Upper lobe of left lung (tissue), 6 donors: ENCODE data around the gene GPR173. TPM values are rescaled to one million over a fixed set of nuclear protein-coding genes. Genes with fewer than 3 reads are reported as not detected.

ENCODE experiments used
- ATAC-seq, 2 donors: fragments of 200-7000 bp; cut with Tn5 transposase; one replicate each; pipeline ENCODE4 v1.9.1; 2022; ENCODE audit warnings: mild to moderate bottlenecking in 2 of 2, moderate library complexity in 2 of 2; ENCODE audit not compliant: low FRiP score in 2 of 2
- DNase-seq, 2 donors: peaks; one replicate each; pipeline ENCODE4 v3.0.0-alpha.2; 2019 to 2020
- H3K27ac ChIP-seq, 4 donors: fragments of 200-600 bp; sonication (generic); one replicate each; pipeline ENCODE4 v1.5.1; 2016 to 2019
- H3K27me3 ChIP-seq, 4 donors: fragments of 200-600 bp; sonication (generic); one replicate each; pipeline ENCODE4 v1.5.1; 2017 to 2019
- H3K36me3 ChIP-seq, 4 donors: fragments of 200-600 bp; sonication (generic); one replicate each; pipeline ENCODE4 v1.5.1; 2016 to 2019
- H3K4me1 ChIP-seq, 4 donors: fragments of 200-600 bp; sonication (generic); one replicate each; pipeline ENCODE4 v1.5.1; 2018 to 2019
- H3K4me3 ChIP-seq, 4 donors: fragments of 200-600 bp; sonication (generic); one replicate each; pipeline ENCODE4 v1.5.1; 2017 to 2019; ENCODE audit warnings: mild to moderate bottlenecking in 2 of 4, moderate library complexity in 1 of 4
- H3K9me3 ChIP-seq, 4 donors: fragments of 200-600 bp; sonication (generic); one replicate each; pipeline ENCODE4 v1.5.1; 2018 to 2019
- EP300 ChIP-seq, 4 donors: sonication (generic); formaldehyde crosslinking; IDR thresholded peaks; one replicate each; pipeline ENCODE4 v1.5.1; 2017; ENCODE audit warnings: antibody characterized with exemption in 4 of 4, control low read depth in 2 of 4
- POLR2A ChIP-seq, 4 donors: fragments of 450-650 bp; IDR thresholded peaks; one replicate each; pipeline ENCODE4 v1.5.1; 2016 to 2017; ENCODE audit warnings: antibody characterized with exemption in 4 of 4, mild to moderate bottlenecking in 2 of 4
- POLR2AphosphoS5 ChIP-seq, 2 donors: sonication (generic); formaldehyde crosslinking; IDR thresholded peaks; one replicate each; pipeline ENCODE4 v1.5.1; 2017; ENCODE audit warnings: antibody characterized with exemption in 2 of 2
- whole genome bisulfite sequencing, 2 donors: methylation state at CpG; one replicate each; pipeline ENCODE4 v1.1.5; 2017 to 2018; 5-methylcytosine and 5-hydroxymethylcytosine counted together
- total RNA-seq, 6 donors: library from RNA; depleted of rRNA in 4 of 6; stranded (reverse); fragments of >200 nt in 4 of 6; gene quantifications; one replicate each; pipeline versions ENCODE4 v1.1.0 to v1.2.1, GENCODE V29; 2016 to 2021
- TF ChIP-seq, protein P1 (sequence below), 6 experiments: fragments of 450-650 bp in 4 of 6; fragments of 200-600 bp in 2 of 6; sonication (generic) in 2 of 6; IDR thresholded peaks; one replicate each; pipeline ENCODE4 v1.5.1; 2016 to 2019; ENCODE audit warnings: antibody characterized with exemption in 6 of 6
- donor health status: DM: no; HTN: no; CAD: no; lungs with moderate emphysema.
- donor health status: DM: no; HTN: yes; CAD: no; lungs with severe emphysema.

GPR173 gene
- total RNA-seq, 6 donors from 2014 or later: 0.46 to 1.3 (median 0.95) TPM

DNA sequence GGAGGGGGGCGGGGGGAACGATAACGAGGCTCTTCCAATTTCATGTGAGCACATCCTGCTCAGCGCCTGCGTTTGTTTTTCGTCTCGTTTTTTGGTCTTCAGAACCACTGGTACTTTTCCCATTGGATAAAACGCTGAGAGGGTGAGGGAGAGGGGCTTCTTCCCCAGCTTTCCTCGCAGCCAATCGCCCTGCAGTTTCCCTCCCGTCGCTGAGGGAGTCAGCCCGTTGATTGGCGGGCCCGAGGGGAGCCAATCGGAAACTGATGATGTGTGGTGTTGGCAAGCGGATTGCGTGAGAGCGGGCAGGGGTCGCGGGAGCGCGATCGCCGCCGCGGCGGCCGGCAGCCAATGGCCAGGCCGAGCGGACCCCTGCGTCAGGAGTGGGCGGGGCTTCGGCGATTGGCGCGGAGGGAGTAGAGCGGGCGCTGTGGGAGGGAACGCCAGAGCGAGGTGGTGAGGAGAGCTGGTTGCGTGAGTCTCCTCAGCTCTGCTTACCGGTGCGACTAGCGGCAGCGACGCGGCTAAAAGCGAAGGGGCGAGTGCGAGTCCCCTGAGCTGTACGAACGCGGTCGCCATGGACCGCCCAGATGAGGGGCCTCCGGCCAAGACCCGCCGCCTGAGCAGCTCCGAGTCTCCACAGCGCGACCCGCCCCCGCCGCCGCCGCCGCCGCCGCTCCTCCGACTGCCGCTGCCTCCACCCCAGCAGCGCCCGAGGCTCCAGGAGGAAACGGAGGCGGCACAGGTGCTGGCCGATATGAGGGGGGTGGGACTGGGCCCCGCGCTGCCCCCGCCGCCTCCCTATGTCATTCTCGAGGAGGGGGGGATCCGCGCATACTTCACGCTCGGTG lies 33.6 kb downstream of the GPR173 start, which contains the start of gene TSPYL2:
TSPYL2 (plus strand) TSS at position 443 of the 848 bp plus-strand sequence; CDS start at position 575, 132 bp downstream.
- DNase-seq (peak; percentile 91 to 97), ATAC-seq (peak; percentile 93 to 98)
- Histone ChIP-seq H3K4me1 (peaks cover 1 to 10% (median 4%) of the 10 kb centered on the region in 4 donors), H3K9me3 (no peaks in the 10 kb centered on the region), H3K36me3 (peaks cover 0 to 9% (median 2%) of the 10 kb centered on the region in 4 donors), H3K4me3 (peak within 1 kb of the TSS; percentile 49 to 72 (median 62)), H3K27ac (peak within 1 kb of the TSS; percentile 86 to 91 (median 90)), H3K27me3 (no peaks in the 10 kb centered on the region)
- TF ChIP-seq POLR2A (IDR thresholded peaks at IDR 0.05): peak in 3 of 4 donors; percentile 98 to 99 (median 99)
- peak in 1 of 4 donors; percentile 66 for TF ChIP-seq EP300 (IDR thresholded peaks at IDR 0.05)
- peak; percentile 94 to 96 for TF ChIP-seq POLR2AphosphoS5 (IDR thresholded peaks at IDR 0.05)
- TF ChIP-seq, protein P1, sequence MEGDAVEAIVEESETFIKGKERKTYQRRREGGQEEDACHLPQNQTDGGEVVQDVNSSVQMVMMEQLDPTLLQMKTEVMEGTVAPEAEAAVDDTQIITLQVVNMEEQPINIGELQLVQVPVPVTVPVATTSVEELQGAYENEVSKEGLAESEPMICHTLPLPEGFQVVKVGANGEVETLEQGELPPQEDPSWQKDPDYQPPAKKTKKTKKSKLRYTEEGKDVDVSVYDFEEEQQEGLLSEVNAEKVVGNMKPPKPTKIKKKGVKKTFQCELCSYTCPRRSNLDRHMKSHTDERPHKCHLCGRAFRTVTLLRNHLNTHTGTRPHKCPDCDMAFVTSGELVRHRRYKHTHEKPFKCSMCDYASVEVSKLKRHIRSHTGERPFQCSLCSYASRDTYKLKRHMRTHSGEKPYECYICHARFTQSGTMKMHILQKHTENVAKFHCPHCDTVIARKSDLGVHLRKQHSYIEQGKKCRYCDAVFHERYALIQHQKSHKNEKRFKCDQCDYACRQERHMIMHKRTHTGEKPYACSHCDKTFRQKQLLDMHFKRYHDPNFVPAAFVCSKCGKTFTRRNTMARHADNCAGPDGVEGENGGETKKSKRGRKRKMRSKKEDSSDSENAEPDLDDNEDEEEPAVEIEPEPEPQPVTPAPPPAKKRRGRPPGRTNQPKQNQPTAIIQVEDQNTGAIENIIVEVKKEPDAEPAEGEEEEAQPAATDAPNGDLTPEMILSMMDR (IDR thresholded peaks at IDR 0.05): peak in 1 of 6 experiments; percentile 23
- WGBS, 2 donors: 0 to 48% methylated on average over 11 to 86 of the region's 86 CpGs

DNA sequence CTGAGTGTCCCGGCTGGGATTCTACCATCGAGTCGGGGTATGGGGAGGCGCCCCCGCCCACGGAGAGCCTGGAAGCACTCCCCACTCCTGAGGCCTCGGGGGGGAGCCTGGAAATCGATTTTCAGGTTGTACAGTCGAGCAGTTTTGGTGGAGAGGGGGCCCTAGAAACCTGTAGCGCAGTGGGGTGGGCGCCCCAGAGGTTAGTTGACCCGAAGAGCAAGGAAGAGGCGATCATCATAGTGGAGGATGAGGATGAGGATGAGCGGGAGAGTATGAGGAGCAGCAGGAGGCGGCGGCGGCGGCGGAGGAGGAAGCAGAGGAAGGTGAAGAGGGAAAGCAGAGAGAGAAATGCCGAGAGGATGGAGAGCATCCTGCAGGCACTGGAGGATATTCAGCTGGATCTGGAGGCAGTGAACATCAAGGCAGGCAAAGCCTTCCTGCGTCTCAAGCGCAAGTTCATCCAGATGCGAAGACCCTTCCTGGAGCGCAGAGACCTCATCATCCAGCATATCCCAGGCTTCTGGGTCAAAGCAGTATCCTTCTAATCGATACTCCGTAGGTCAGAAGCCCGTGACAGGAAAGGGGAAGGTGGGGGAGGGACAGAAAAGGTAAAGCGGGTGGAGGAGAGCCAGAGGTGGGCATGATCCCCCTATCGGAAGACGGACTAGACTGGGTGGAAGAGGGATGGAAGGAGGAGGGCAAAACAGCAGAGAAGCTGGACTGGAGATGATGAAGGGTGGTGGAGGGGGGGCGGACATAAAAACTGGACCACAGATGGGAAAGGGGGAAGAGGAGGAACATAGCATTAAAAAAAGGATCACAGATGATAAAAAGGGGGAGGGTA lies 34.4 kb downstream of the GPR173 start:
- DNase-seq: peak in 1 of 2 donors; percentile 58
- H3K27ac ChIP-seq: peak overlapping the region; percentile 86 to 91 (median 90)
- no peaks in the 10 kb centered on the region for H3K27me3 ChIP-seq
- H3K36me3 ChIP-seq: peaks cover 0 to 9% (median 2%) of the 10 kb centered on the region in 4 donors
- ATAC-seq: no peak
- 7 to 38% methylated on average over 24 to 31 of the region's 31 CpGs for WGBS, 2 donors
- TF ChIP-seq, protein P1 (IDR thresholded peaks at IDR 0.05): no peak
- TF ChIP-seq POLR2A (IDR thresholded peaks at IDR 0.05): no peak
- TF ChIP-seq POLR2AphosphoS5 (IDR thresholded peaks at IDR 0.05): no peak
- no peak for TF ChIP-seq EP300 (IDR thresholded peaks at IDR 0.05)
- H3K9me3 ChIP-seq: no peaks in the 10 kb centered on the region
- H3K4me1 ChIP-seq: peaks cover 3 to 12% (median 7%) of the 10 kb centered on the region in 4 donors
- peak overlapping the region in 3 of 4 donors; percentile 54 to 72 (median 69) for H3K4me3 ChIP-seq

DNA sequence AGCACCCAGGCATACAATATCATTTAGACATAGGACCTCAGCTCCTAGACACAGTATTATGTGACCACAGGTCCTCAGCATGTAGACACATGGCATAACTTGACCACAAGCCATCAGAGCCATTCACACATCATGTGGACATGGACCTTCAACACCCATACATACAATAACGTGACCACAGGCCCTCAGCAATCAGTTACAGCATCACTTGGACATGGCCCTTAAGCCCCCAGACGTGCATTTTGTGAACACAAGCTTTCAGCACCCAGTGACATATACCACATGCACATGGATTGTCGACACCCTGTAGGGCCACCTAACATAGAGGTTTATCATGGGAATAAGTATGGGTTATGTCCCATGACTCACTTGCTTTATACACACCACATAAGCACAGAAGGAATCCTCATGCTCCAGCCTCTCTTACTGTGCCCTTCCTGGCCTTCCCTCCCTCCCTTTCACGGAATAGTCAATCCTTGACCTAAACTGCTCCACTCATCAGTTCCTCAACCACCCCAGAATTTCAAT lies 35.5 kb downstream of the GPR173 start:
- no peaks in the 10 kb centered on the region for H3K27me3 ChIP-seq
- H3K36me3 ChIP-seq: peaks cover 0 to 9% (median 2%) of the 10 kb centered on the region in 4 donors
- 70 to 79% methylated on average over 2 to 4 of the region's 4 CpGs for WGBS, 2 donors
- H3K4me3 ChIP-seq: peak overlapping the region in 3 of 4 donors; percentile 54 to 72 (median 69)
- no peak for ATAC-seq
- peaks cover 3 to 15% (median 8%) of the 10 kb centered on the region in 4 donors for H3K4me1 ChIP-seq
- TF ChIP-seq, protein P1 (IDR thresholded peaks at IDR 0.05): no peak
- TF ChIP-seq EP300 (IDR thresholded peaks at IDR 0.05) (no peak), POLR2AphosphoS5 (IDR thresholded peaks at IDR 0.05) (no peak), POLR2A (IDR thresholded peaks at IDR 0.05) (no peak)
- H3K9me3 ChIP-seq: no peaks in the 10 kb centered on the region
- H3K27ac ChIP-seq: peak overlapping the region in 1 of 4 donors; percentile 89
- DNase-seq: no peak

DNA sequence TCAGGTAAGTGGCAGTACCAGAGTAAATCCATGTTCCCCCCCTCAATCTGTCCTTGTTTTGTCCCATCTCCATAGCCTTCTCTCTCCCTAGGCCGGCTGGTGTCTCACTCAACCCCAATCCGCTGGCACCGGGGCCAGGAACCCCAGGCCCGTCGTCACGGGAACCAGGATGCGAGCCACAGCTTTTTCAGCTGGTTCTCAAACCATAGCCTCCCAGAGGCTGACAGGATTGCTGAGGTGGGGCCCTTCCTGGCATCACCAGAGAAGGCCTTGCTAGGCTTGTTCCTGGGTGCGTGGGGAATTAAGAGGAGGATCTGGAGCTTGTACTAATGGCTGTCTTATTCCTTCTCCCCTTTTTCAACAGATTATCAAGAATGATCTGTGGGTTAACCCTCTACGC lies 36.3 kb downstream of the GPR173 start:
- TF ChIP-seq, protein P1 (IDR thresholded peaks at IDR 0.05): no peak
- TF ChIP-seq POLR2A (IDR thresholded peaks at IDR 0.05) (no peak), POLR2AphosphoS5 (IDR thresholded peaks at IDR 0.05) (no peak), EP300 (IDR thresholded peaks at IDR 0.05) (no peak)
- H3K9me3 ChIP-seq: no peaks in the 10 kb centered on the region
- peaks cover 0 to 9% (median 2%) of the 10 kb centered on the region in 4 donors for H3K36me3 ChIP-seq
- no peaks in the 10 kb centered on the region for H3K27me3 ChIP-seq
- ATAC-seq (no peak), DNase-seq (peak in 1 of 2 donors; percentile 31)
- peak overlapping the region in 1 of 4 donors; percentile 52 for H3K27ac ChIP-seq
- WGBS, 2 donors: 92 to 93% methylated on average over 9 of the region's 9 CpGs
- H3K4me3 ChIP-seq: peak overlapping the region in 1 of 4 donors; percentile 72
- H3K4me1 ChIP-seq: peaks cover 3 to 15% (median 8%) of the 10 kb centered on the region in 4 donors
